ENCODE measurements around the gene RNF126. TPM values are rescaled to one million over a fixed set of nuclear protein-coding genes. Genes with fewer than 3 reads are reported as not detected.
"Not testable (repeated sequence)": the region's sequence is repeated elsewhere in the genome, so short reads cannot be mapped to it uniquely, and the experiment has no call there.

RNF126 gene
- 10 to 100 TPM; 19.2 to 35.9 TPM for total RNA-seq
- long read RNA-seq, transcript RNF126-201 (9 exons, 1,694 nt), result major isoform, 18 of 26 reads
- long read RNA-seq, partial matches to known transcripts, result 2 of 26 reads
- long read RNA-seq, other reads (novel, unspliced or antisense), result 3 of 26 reads

DNA sequence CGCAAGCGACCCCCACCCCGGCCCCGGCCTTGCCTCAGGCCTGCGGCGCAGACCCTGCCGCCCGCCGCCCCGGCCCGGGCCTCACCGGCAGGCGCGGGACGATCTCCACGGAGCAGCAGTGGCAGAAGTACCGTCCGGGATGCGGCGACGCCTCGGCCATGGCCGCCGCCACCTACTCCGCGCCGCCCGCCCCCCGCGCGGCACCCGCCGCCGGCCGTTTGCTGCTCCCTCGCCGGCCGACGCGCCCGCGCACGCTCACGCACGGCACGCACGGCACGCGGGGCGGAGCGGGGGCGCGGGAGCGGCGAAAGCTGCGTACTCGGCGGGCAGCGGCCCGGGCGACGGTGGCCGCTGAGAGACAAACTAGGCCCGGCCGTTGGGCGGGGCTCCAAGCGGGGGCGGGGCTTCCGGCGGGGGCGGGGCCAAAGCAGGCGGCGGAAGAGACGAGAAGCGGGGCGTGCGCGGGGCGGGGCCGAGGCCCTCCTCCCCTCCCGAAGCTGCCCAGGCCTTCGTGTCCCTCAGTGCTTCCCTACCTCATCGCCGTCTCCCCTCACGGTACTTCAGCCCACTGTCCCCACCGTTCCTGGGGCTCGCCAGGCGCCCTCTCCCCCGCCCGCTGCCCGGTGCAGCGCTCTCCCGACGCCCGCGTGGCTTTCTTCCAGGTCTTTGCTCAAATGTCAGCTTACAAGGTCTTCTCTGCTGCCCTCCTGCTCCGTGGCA, at the start of gene RNF126:
TSS of gene RNF126 (minus strand) at position 253 of the 720 bp plus-strand sequence. CDS start at position 160, 93 bp downstream.
- intact Hi-C loops (cut with DNase I), result no loop called here
- peak; percentile 81 to 83 for ATAC-seq
- DNase-seq, result peak; percentile 93

GRCh38 chr19:711254-711653, 48.2 kb upstream of the RNF126 start:
- intact Hi-C loops (cut with DNase I), result no loop called here
- ATAC-seq (no peak), DNase-seq (no peak)

DNA sequence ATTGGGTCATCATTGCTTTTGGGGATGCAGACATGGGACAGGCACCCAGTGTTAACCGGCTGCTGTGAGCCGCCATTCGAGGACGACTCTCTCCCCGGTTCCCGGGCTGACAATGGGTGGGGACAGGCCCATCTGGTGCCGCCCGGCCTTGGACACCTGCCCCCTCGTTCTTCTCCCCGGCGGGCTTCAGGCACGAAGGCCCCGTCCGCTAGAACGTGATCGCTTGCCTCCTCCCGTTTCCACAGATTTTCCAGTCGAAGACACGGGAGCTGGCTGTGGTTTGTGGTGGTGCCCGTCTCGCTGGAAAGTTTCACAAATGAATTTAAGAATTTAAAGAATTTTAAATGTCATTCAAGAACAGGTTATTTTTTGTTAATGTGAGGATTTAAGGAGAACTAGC, 47.8 kb upstream of the RNF126 start:
- ATAC-seq (peak in 1 of 2 donors; percentile 2), DNase-seq (peak; percentile 36)

DNA sequence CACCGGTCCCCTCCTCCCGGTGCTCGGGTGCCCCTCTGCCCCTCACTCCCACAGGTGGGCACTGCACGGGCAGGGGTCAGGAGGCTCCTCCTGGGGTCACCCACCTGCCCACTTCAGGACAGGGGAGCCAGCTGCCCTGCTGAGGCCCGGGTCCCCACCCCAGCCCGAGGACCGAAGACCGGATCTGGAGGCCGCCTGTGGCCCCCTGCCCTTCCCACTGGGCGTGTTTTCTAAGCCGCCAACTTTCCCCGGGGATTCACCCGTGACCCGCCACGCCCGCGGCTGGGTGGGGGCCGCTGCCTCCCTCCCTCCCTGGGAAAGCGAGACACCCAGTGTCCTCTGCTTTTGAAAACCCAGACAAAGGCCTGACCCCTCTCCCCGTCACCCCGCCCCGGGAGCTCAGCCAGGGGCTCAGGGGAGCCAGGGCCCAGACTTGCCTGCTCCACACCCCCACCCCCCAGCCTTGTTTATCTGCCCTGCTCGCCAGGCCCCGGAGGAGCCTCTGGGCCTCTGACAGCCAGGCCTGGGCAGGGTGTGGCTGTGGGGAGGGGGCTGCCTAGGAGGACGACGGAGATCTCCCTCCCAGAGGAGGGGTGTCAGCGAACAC, 47.1 kb upstream of the RNF126 start:
- ATAC-seq, result peak; percentile 55 to 70
- DNase-seq, result peak; percentile 77
- intact Hi-C loops (cut with DNase I), result no loop called here

More for the DNA sequence above, 47.8 kb upstream of the RNF126 start:
- intact Hi-C loops (cut with DNase I), result no loop called here

- ATAC-seq (peak; percentile 8 to 20), DNase-seq (peak; percentile 39)
- intact Hi-C loops (cut with DNase I), result no loop called here
These were observed 46.4 kb upstream of the RNF126 start for GRCh38 chr19:709196-709964.

DNA sequence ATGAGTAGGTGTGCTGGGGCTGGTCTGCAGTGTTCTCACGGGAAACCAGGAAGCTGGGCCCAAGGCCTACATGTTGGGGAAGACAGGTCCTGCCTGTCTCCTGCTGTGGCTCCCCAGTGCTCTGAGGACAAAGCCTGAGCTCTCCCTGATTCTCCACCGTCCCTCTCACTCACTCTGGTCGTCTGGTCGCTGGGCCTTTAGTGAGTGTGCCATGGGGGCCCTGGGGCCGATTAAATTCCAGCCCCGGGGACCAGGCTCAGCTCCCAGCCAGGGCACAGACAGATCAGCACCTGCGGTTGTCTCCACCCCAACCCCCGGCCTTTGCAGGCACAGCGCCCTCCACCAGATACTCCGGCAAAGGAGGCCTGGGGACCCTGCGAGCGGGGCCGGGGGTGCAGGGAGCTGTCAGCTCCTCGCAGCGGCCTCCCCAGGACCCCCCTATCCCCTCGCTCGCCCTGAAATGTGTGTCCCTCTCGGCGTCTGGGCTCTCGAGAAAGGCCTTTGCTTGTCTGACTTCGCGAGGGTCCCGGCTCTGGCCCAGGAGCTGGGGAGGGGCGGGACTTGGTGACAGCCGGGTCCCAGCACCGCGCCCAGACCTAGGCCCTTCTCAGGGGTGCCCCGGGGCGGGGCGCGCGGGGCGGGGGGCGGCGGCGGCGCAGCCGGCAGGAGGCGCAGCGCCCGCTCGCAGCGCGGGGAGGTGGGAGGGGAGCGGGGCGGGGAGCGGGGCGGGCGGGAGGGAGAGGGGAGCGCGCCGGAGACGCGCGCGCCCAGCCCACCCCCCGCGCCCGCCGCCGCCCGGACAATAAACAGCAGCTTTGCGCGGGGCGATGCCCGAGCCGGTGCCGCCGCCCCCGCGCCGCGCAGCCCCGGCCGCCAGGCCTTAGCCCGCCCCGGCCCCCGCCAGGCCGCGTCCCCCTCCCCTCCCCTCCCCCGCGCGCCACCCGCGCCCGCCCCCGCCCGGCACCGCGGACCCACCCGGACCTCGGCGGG, 45.4 kb upstream of the RNF126 start, which contains the start of gene PALM:
TSS of gene PALM (plus strand) at position 782 of the 990 bp plus-strand sequence. CDS start 212 bp downstream, outside the sequence.
- DNase-seq, result peak; percentile 57
- intact Hi-C loops (cut with DNase I), result no loop called here
- peak; percentile 6 to 39 for ATAC-seq

- no peak for ATAC-seq
These were observed 41.4 kb upstream of the RNF126 start for GRCh38 chr19:704447-704741.

DNA sequence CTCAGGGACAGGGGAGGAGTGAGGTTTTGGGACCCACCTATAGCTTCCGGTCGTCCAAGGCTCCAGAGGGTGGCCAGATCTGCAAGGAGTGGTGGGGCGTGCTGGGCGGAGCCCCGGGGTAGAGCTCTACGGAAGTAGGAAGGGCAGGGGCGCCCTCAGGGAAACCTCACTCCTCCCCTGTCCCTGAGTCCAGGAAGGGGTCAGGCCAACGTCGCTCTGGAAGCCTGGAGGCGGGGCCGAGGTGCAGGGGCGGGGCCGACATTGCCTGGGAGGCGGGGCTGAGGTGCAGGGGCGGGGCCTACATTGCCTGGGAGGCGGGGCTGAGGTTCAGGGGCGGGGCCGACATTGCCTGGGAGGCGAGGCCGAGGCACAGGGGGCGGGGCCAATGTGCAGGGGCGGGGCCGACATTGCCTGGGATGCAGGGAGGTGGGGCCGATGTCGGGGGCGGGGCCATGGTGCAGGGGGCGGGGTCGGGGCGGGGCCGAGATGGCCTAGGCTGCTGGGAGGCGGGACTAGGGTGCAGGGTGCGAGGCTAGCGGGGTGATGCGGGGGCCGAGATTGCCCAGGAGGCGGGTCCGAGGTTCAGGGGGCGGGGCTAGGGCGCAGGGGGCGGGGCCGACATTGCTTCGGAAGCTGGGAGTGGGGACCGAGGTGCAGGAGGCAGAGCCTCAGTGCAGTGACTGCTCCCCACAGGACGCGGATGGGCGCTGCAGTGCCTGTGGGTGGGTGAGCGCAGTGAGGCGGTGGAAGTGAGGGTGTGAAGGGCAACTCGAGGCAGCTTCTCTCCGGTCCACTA, 40.8 kb upstream of the RNF126 start:
- peak; percentile 76 to 85 for ATAC-seq
- DNase-seq, result peak; percentile 90
- intact Hi-C loops (cut with DNase I), result no loop called here

More at GRCh38 chr19:704447-704741, 41.4 kb upstream of the RNF126 start:
- DNase-seq, result no peak
- intact Hi-C loops (cut with DNase I), result no loop called here

- intact Hi-C loops (cut with DNase I), result no loop called here
- ATAC-seq, result no peak
- DNase-seq, result no peak
These were observed 40.3 kb upstream of the RNF126 start for GRCh38 chr19:703329-703650.

GRCh38 chr19:702847-703246, 39.8 kb upstream of the RNF126 start:
- ATAC-seq; DNase-seq; intact Hi-C loops (cut with DNase I): not testable (repeated sequence)

- DNase-seq; ATAC-seq; intact Hi-C loops (cut with DNase I): not testable (repeated sequence)
These were observed 36.9 kb upstream of the RNF126 start for GRCh38 chr19:699885-700284.

- intact Hi-C loops (cut with DNase I); DNase-seq; ATAC-seq: not testable (repeated sequence)
These were observed 35.5 kb upstream of the RNF126 start for GRCh38 chr19:698529-698928.

DNA sequence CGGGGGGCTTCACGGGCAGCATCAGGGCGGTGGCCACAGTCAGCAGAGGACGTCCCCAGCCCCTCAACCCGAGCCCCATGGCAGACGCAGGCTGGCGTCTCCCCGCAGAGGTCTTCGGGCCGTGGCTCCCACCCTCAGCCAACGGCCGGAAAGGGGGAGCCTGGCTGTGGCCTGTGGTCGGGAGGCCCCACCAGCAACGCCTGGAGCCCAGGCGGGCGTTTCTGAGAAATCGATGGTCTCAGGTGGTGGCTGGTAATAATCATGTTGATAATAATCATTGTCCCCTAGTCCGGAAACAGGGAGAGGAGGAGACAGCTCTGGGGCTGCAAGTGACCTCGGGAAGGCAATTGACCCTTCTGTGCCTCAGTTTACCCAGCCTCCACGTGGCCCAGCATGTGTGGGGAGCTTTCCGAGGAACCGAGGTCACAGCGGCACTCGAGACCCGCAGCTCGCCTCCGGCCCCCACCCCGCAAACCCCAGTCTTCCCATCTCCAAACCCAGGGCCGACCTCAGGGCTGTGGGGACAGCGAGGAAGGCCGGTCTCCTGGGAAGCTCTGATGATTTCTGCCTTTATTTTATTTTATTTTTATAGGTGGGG, 32.4 kb upstream of the RNF126 start, which contains the start of gene PRSS57:
TSS of gene PRSS57 (minus strand) at position 101 of the 598 bp plus-strand sequence. CDS start at position 79, 22 bp downstream.
- intact Hi-C loops (cut with DNase I), result no loop called here
- DNase-seq (no peak), ATAC-seq (no peak)

- no peak for DNase-seq
- ATAC-seq, result no peak
- intact Hi-C loops (cut with DNase I), result no loop called here
These were observed 31.7 kb upstream of the RNF126 start for GRCh38 chr19:694481-695351.

GRCh38 chr19:690203-690602, 27.2 kb upstream of the RNF126 start:
- peak in 1 of 2 donors; percentile 18 for ATAC-seq
- peak; percentile 65 for DNase-seq
- intact Hi-C loops (cut with DNase I), result no loop called here

DNA sequence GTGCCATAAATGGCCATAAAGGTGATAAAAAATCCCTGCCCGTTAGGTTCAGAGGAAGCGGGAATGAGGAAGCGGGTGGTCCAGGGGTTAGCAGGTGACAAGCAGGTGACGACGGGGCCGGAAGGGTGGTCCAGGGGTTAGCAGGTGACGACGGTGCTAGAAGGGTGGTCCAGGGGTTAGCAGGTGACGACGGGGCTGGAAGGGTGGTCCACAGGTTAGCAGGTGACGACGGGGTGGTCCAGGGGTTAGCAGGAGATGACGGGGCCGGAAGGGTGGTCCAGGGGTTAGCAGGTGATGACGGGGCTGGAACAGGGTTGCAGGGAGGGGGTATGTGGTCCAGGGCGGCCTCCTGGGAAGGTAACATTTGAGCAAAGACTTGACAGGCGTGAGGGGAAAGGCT, 26.0 kb upstream of the RNF126 start:
- ATAC-seq (no peak), DNase-seq (no peak)
- intact Hi-C loops (cut with DNase I), result no loop called here
